ENCODE measurements around the gene SP1. TPM values are rescaled to one million over a fixed set of nuclear protein-coding genes. Genes with fewer than 3 reads are reported as not detected.

Gene SP1
- total and polyA plus RNA-seq, 2 of the 4 experiments (the other 2 are of a cell fraction): 19.7 to 53.6 TPM

DNA sequence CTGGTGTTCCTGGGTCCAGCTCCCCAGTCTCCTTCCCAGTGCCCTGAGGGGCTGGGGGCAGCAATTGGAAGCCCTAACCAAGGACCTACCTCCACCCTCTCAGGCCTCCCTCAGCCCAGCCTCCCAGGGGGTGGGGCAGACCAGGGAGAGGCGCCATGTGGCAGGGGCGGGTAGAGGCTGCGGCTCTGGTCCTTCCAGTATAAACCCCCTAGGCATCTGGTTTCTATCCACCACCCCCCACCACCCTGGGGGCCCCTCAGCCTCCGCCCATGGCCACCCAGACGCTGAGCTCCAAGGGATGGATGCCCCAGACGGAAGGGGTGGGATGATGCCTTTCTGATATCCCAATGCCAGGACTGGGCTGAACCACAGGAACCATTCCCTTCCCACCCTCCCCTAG, 41.1 kb upstream of the SP1 start:
- no peak for DNase-seq
- H3K4me2 ChIP-seq (ENCODE audit: low read depth, low read length): no peak overlapping the region
- H3K27me3 ChIP-seq (ENCODE audit: control insufficient read depth, insufficient read depth, low read length): peaks cover 66% of the 10 kb centered on the region

More for the DNA sequence above, 41.1 kb upstream of the SP1 start:
- no peaks in the 10 kb centered on the region for H3K9me3 ChIP-seq (ENCODE audit: control insufficient read depth, insufficient read depth, low read length)
- no peak overlapping the region for H2BK20ac ChIP-seq (ENCODE audit: low read depth, low read length)
- no peak overlapping the region for H3K9ac ChIP-seq (ENCODE audit: low read depth, low read length)
- no peak overlapping the region for H2BK120ac ChIP-seq (ENCODE audit: low read depth, low read length)
- no peak overlapping the region for H4K91ac ChIP-seq (ENCODE audit: insufficient read depth, low read depth, low read length)
- H3K56ac ChIP-seq (ENCODE audit: extremely low read depth, insufficient read depth, low read length): no peak overlapping the region
- H3K14ac ChIP-seq (replicated peaks; ENCODE audit: low read depth, low read length): no peak overlapping the region
- peak; percentile 32; the same call in 1 of the 2 replicates for ATAC-seq (ENCODE audit: low read depth)
- no peak overlapping the region for H3K23ac ChIP-seq (ENCODE audit: low read depth, low read length)
- WGBS, 2 experiments (ENCODE audit: extremely low coverage in 2 of 2, insufficient read length in 1 of 2): no CpG with 5 or more reads among the region's 6 CpGs
- H2BK5ac ChIP-seq (ENCODE audit: low read depth, low read length, poor library complexity, severe bottlenecking): no peak overlapping the region
- dilution Hi-C loops (cut with HindIII; ENCODE audit: low sequenced_read_pairs, unreplicated experiment) (no loop called here), intact Hi-C loops (cut with micrococcal nuclease) (no loop called here), in situ Hi-C loops (cut with MboI; ENCODE audit: low sequenced_read_pairs) (no loop called here)
- ChIA-PET CTCF (no interaction called here), POLR2A (ENCODE audit: unreplicated experiment) (no interaction called here)
- H4K8ac ChIP-seq (ENCODE audit: low read depth in 2 of 2, low read length in 2 of 2): no peak overlapping the region
- H2AK5ac ChIP-seq (ENCODE audit: low read depth, low read length): no peak overlapping the region
- H3K9me1 ChIP-seq (ENCODE audit: insufficient read depth, low read length): peaks cover 4% of the 10 kb centered on the region; the same call in 1 of the 2 replicates
- no peaks in the 10 kb centered on the region for H3K4me1 ChIP-seq (ENCODE audit: control insufficient read depth, insufficient read depth, low read length)
- no peak overlapping the region for H3K27ac ChIP-seq (ENCODE audit: insufficient read depth, low read length)
- no peak overlapping the region for H4K5ac ChIP-seq (ENCODE audit: low read depth, low read length)
- no peak overlapping the region for H3K4me3 ChIP-seq (ENCODE audit: insufficient read depth, low read depth, low read length)
- no peaks in the 10 kb centered on the region for H3K36me3 ChIP-seq (ENCODE audit: control insufficient read depth, insufficient read depth, low read length)
- no peak overlapping the region for H2AFZ ChIP-seq (replicated peaks; ENCODE audit: low read length, poor library complexity)
- H3K79me1 ChIP-seq (ENCODE audit: low read depth in 1 of 2, low read length in 2 of 2): no peaks in the 10 kb centered on the region
- BruUV-seq (replicated peaks): no TSS peak
- H3K18ac ChIP-seq (ENCODE audit: low read depth, low read length): no peak overlapping the region
- no peaks in the 10 kb centered on the region for H4K20me1 ChIP-seq (ENCODE audit: insufficient read depth, low read length)
- no peak overlapping the region for H2AK9ac ChIP-seq (replicated peaks; ENCODE audit: low read depth, low read length, poor library complexity)
- no peak for TF ChIP-seq POLR2A (IDR thresholded peaks at IDR 0.05; ENCODE audit: low read depth, low read length)
- TF ChIP-seq, protein P1, sequence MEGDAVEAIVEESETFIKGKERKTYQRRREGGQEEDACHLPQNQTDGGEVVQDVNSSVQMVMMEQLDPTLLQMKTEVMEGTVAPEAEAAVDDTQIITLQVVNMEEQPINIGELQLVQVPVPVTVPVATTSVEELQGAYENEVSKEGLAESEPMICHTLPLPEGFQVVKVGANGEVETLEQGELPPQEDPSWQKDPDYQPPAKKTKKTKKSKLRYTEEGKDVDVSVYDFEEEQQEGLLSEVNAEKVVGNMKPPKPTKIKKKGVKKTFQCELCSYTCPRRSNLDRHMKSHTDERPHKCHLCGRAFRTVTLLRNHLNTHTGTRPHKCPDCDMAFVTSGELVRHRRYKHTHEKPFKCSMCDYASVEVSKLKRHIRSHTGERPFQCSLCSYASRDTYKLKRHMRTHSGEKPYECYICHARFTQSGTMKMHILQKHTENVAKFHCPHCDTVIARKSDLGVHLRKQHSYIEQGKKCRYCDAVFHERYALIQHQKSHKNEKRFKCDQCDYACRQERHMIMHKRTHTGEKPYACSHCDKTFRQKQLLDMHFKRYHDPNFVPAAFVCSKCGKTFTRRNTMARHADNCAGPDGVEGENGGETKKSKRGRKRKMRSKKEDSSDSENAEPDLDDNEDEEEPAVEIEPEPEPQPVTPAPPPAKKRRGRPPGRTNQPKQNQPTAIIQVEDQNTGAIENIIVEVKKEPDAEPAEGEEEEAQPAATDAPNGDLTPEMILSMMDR (conservative IDR thresholded peaks at IDR 0.05; ENCODE audit: low read depth, low read length): no peak
- no peak for TF ChIP-seq RFX5 (IDR thresholded peaks at IDR 0.05; ENCODE audit: low read depth, low read length)
- no peak for TF ChIP-seq NFE2L2 (IDR thresholded peaks at IDR 0.05; ENCODE audit: low read depth, low read length)
- TF ChIP-seq CHD1 (IDR thresholded peaks at IDR 0.05; ENCODE audit: low read depth, low read length): no peak
- TF ChIP-seq FOS (IDR thresholded peaks at IDR 0.05; ENCODE audit: low read depth, low read length): no peak
- TF ChIP-seq MXI1 (IDR thresholded peaks at IDR 0.05; ENCODE audit: borderline replicate concordance, low read depth, low read length): no peak
- TF ChIP-seq MAFK (IDR thresholded peaks at IDR 0.05; ENCODE audit: low read depth, low read length): no peak
- no peak for TF ChIP-seq BHLHE40 (IDR thresholded peaks at IDR 0.05; ENCODE audit: low read depth, low read length)
- no peak for TF ChIP-seq CEBPB (IDR thresholded peaks at IDR 0.05; ENCODE audit: low read depth, low read length)
- TF ChIP-seq, protein P2, sequence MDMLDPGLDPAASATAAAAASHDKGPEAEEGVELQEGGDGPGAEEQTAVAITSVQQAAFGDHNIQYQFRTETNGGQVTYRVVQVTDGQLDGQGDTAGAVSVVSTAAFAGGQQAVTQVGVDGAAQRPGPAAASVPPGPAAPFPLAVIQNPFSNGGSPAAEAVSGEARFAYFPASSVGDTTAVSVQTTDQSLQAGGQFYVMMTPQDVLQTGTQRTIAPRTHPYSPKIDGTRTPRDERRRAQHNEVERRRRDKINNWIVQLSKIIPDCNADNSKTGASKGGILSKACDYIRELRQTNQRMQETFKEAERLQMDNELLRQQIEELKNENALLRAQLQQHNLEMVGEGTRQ (IDR thresholded peaks at IDR 0.05; ENCODE audit: low read depth, low read length): no peak
- TF ChIP-seq, protein P3, sequence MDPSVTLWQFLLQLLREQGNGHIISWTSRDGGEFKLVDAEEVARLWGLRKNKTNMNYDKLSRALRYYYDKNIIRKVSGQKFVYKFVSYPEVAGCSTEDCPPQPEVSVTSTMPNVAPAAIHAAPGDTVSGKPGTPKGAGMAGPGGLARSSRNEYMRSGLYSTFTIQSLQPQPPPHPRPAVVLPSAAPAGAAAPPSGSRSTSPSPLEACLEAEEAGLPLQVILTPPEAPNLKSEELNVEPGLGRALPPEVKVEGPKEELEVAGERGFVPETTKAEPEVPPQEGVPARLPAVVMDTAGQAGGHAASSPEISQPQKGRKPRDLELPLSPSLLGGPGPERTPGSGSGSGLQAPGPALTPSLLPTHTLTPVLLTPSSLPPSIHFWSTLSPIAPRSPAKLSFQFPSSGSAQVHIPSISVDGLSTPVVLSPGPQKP (IDR thresholded peaks at IDR 0.05; ENCODE audit: borderline replicate concordance, low read depth, low read length): no peak
- TF ChIP-seq RAD21 (IDR thresholded peaks at IDR 0.05; ENCODE audit: low read length): no peak
- TF ChIP-seq SMC3 (IDR thresholded peaks at IDR 0.05; ENCODE audit: low read depth, low read length): no peak
- TF ChIP-seq RCOR1 (IDR thresholded peaks at IDR 0.05; ENCODE audit: insufficient replicate concordance, low read length): no peak
- no peak for TF ChIP-seq MAZ (IDR thresholded peaks at IDR 0.05; ENCODE audit: borderline replicate concordance, low read depth, low read length)
- H2BK15ac ChIP-seq (ENCODE audit: low read depth, low read length): no peak overlapping the region
- H3K4ac ChIP-seq (ENCODE audit: low read depth, low read length): no peak overlapping the region

Measured in IMR-90 (cell line).